HL-60 (cell line): ENCODE measurements around the gene USP32.

Experiments
- CTCF ChIP-seq: IDR thresholded peaks from one replicate; pipeline ENCODE4 v1.5.1; 2011; ENCODE audit warnings: low read length, control low read depth, inconsistent platforms; ENCODE audit not compliant: insufficient read depth
- SPI1 ChIP-seq: IDR thresholded peaks from 2 replicates; pipeline ENCODE4 v1.6.1; 2012; ENCODE audit warnings: low read depth, mild to moderate bottlenecking, borderline replicate concordance

DNA sequence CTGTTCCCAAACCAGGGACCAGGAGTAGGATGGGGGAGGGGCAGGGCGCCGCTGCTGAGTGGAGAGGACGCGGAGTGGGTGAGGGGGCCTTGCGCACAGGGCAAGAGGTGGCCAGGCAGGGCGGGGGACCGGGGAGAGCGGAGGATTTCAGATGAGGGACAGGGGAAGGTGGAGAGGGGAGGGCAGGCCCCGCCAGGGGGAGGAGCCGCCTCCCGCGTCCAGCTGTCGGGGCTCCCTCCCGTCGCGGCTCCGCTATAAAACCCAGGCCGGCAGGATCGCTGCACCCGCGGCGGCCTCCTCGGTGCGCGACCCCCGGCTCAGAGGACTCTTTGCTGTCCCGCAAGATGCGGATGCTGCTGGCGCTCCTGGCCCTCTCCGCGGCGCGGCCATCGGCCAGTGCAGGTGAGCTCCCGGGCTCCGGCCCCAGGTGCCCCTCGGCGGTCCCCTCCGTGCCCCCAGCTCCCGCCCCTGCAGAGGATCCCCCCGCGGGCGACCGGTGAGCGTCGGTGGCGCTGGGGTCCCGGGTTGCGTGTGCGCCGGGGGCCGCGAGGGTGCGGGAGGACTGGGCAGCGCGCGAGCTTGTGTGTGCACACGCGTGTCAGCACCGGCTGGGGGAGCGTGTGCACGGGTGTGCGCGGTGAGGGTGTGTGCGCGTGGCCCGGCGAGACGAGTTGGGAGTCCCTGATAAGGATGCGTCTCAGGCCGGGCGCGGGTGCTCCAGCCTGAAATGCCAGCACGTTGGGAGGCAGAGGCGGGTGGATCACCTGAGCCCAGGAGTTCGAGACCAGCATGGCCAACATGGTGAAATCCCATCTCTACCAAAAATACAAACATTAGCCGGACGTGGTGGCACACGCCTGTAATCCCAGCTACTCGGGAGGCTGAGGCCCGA lies 242.0 kb downstream of the USP32 start, which contains the start of gene CA4:
- no peak for TF ChIP-seq CTCF
- no peak for TF ChIP-seq SPI1
